Stimulated activated CD8-positive, alpha-beta memory T cell treated with anti-CD3 and anti-CD28 coated beads, Interleukin-12 subunit alpha, Interleukin-12 subunit beta, amount 100 ng/mL, for 24 hours (primary cell): Measurements from ENCODE around the gene CDC42BPB.
"Not testable (repeated sequence)": the region's sequence is repeated elsewhere in the genome, so short reads cannot be mapped to it uniquely, and the experiment has no call there.

Experiments
- DNase-seq: peaks from one replicate; pipeline ENCODE4 v3.0.0-alpha.2; 2020; ENCODE audit errors: extremely low read depth

Gene CDC42BPB

GRCh38 chr14:102928412-102929240, 128.7 kb downstream of the CDC42BPB start:
- DNase-seq, result peak; percentile 61

GRCh38 chr14:102927878-102928411, 129.4 kb downstream of the CDC42BPB start:
- no peak for DNase-seq

GRCh38 chr14:102927346-102927877, 129.9 kb downstream of the CDC42BPB start:
- no peak for DNase-seq

DNA sequence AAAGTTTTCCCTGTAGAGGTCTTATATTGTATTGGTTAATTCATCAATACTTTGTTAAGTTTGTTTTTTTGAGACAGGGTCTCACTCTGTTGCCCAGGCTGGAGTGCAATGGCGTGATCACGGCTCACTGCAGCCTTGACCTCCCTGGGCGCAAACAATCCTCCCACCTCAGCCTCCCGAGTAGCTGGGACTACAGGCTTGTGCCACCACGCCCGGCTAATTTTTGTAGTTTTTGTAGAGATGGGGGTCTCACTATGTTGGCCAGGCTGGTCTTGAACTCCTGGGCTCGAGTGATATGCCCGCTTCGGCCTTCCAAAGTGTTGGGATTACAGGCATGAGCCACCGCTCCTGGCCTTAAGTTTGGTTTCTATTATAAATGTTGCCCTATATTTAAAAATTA, 130.5 kb downstream of the CDC42BPB start:
- not testable (repeated sequence) for DNase-seq

DNA sequence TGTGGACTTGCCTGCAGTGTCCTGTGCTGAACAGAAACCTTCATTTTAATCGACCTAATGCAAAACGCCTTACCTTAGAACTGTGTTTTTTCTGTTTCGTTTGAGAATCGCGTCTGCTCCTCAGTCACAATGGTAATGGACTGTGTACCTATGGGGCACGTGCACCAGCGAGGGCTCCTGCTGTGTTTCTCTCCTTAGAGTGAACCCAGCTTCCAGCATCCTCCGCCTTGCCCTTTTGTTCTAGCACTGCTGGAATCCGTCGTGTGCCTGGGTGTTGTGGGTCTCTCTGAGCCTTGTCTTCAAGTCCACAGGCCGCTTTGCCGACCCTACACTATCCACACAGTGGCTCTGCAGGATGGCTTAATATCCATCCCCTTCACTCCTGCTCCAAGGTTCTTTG, 131.2 kb downstream of the CDC42BPB start:
- no peak for DNase-seq

DNA sequence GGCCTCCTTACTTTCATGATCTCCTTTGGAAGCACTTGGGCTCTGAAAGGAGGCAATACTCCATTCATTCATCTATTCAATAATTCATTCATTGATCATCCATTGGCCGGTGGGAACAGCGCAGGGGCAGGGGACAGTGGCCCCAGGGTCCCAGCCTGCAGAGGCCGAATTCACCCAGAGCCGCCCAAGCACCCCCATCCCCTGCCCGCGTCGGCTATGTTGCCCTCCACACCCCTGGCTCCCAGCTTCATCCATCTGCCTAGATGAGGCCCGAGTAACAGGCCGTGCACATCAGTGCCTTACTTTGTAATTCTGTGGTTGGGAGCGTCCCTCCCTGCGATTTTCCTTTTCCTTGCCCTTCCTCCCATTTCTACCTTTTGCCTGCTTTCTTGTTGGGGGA, 131.7 kb downstream of the CDC42BPB start:
- DNase-seq, result no peak

- DNase-seq, result no peak
Measured at GRCh38 chr14:102924632-102925588, 132.4 kb downstream of the CDC42BPB start.

DNA sequence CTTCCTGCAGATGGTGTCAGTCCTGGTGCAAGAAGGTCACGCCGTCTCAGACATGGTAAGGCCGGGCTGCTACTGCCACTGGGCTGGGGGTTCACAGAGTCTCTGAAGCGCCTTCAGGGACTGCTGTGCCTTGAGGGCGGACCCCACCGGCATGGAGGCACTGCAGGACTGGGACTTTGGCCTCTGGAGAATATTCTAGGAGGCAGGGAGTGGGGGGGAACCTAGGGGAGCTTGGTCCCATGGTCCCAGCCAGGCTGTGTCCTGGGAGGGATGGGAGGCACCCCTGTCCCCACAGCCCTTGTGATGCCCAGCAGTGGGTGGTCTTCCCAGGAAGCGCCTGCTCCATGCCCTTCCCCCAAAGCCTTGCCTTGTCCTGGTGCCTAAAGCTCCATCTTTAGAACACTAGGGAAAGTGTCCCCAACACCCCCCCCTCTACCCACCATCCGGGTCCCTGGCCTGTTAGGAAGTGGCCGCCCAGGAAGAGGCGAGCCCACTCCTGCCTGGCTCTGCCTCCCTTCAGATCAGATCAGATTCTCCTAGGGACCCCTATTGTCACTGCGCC, 133.3 kb downstream of the CDC42BPB start:
- no peak for DNase-seq

GRCh38 chr14:102923201-102923924, 134.0 kb downstream of the CDC42BPB start:
- no peak for DNase-seq

DNA sequence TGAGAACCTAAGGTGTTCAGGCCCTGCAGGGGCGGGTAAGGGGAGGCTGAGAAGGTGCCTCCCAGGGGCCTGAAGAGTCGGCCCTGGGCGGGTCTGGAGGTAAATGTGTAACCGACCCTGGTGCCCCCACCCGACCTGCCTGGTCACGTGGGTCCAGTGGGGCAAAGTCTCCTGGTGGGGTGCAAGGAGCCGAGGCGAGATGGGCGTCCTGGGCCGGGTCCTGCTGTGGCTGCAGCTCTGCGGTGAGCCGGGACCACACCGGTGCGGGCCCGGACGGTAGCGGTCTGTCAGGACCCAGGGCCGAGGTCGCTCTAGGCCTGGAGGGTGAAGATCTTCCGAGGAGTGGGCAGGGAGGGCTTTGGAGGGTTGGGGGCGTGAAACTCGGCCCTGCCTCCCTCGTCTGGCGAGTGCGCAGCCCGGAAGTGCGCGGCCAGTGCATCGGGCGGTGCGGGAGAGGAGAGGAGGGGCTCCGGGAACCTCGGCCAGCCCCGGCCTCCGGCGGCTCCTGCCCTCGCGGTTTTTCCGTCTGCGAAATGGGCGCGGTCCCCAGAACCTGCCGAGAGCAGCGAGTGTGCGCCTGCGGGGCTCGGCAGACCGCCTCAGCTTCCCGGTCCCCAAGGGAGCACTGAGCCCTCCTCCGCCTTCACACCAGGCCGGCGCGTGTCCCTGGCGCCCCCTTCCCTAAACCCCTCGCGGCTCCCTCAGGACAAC, 134.7 kb downstream of the CDC42BPB start, which contains the start of gene AMN:
TSS of gene AMN (plus strand) at position 174 of the 711 bp plus-strand sequence. CDS start at position 200, 26 bp downstream.
- no peak for DNase-seq

GRCh38 chr14:102920998-102921304, 136.4 kb downstream of the CDC42BPB start:
- DNase-seq, result no peak

- no peak for DNase-seq
Measured at GRCh38 chr14:102920273-102920997, 136.9 kb downstream of the CDC42BPB start.

DNA sequence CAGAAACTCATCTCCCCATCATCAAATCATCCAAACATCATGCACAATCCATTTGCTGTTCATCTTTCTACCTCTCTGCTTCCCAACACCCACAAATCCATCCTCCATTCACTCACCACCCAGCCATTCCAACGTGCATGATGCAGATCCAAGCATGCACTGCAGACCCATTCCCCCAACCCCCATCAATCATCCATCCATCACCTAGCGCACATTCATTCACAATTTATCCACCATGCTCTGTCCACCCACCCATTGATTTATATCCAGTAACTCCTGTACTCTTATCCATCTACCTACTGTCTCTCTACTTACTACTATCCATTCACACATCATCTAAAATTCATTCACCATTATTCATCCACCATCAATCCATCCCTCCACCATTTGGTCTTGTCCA, 138.9 kb downstream of the CDC42BPB start:
- DNase-seq, result no peak

- no peak for DNase-seq
Measured at GRCh38 chr14:102917469-102918211, 139.7 kb downstream of the CDC42BPB start.

GRCh38 chr14:102917056-102917385, 140.3 kb downstream of the CDC42BPB start:
- no peak for DNase-seq

DNA sequence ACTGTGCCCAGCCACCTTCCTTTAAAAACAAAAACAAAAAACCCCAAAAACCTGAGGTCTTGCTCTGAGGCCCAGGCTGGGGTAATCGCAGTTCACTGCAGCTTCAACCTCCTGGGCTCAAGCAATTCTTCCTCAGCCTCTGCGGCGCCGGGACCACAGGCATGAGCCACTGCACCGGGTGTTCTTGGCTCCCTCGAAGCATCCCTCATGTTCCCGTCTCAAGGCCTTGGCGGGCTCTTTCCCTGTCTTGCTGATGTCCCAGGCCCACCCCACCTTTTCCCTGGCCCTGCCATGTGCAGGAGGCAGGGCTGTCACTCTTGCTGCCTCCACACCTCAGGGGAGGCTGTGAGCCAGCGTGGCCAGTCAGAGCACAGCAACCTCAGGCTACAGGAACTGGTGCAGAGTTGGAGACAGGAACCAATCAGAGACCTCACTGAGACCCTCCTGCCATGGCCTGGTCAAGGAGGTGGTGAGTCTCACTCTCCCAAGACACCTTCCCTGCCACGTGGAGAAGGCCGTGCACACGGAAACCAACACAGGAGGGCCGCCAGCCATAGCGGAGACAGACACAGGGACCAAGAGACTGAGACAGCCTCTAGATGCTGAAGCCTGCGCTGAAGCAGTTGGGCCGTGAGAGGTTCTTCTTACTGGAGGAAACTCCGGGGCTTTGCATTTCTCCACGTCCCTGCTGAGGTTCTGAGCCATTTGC, 140.8 kb downstream of the CDC42BPB start:
- DNase-seq, result no peak

GRCh38 chr14:102915292-102916110, 141.8 kb downstream of the CDC42BPB start:
- DNase-seq, result no peak
